HG03442 (cell line): ENCODE results near the gene ATG16L2.
"Not testable (repeated sequence)": the region's sequence is repeated elsewhere in the genome, so short reads cannot be mapped to it uniquely, and the experiment has no call there.

Source experiments
- ATAC-seq: cut with Tn5 transposase; IDR thresholded peaks from one replicate; pipeline ENCODE4 v1.9.1; 2021; ENCODE audit warnings: mild to moderate bottlenecking, moderate library complexity; ENCODE audit not compliant: unreplicated experiment

The ATG16L2 gene

GRCh38 chr11:72778535-72779494 lies 35.4 kb upstream of the ATG16L2 start:
- ATAC-seq = no peak

GRCh38 chr11:72779495-72780128 lies 34.6 kb upstream of the ATG16L2 start:
- no peak for ATAC-seq

- no peak for ATAC-seq
Observed at GRCh38 chr11:72780296-72781062, 33.7 kb upstream of the ATG16L2 start.

GRCh38 chr11:72781063-72781312 lies 33.2 kb upstream of the ATG16L2 start:
- ATAC-seq = no peak

GRCh38 chr11:72781313-72782080 lies 32.7 kb upstream of the ATG16L2 start:
- ATAC-seq = no peak

- ATAC-seq = no peak
Observed at GRCh38 chr11:72782081-72782920, 31.9 kb upstream of the ATG16L2 start.

GRCh38 chr11:72783144-72783905 lies 30.9 kb upstream of the ATG16L2 start:
- no peak for ATAC-seq

- no peak for ATAC-seq
Observed at GRCh38 chr11:72784662-72785061, 29.5 kb upstream of the ATG16L2 start.

- no peak for ATAC-seq
Observed at GRCh38 chr11:72786305-72787215, 27.7 kb upstream of the ATG16L2 start.

GRCh38 chr11:72787216-72788104 lies 26.8 kb upstream of the ATG16L2 start:
- peak; percentile 45 for ATAC-seq

GRCh38 chr11:72788241-72788640 lies 26.0 kb upstream of the ATG16L2 start:
- ATAC-seq = no peak

- no peak for ATAC-seq
Observed at GRCh38 chr11:72789493-72790131, 24.6 kb upstream of the ATG16L2 start.

- ATAC-seq = not testable (repeated sequence)
Observed at GRCh38 chr11:72791228-72791627, 23.0 kb upstream of the ATG16L2 start.

GRCh38 chr11:72792437-72793021 lies 21.7 kb upstream of the ATG16L2 start:
- no peak for ATAC-seq

- ATAC-seq = no peak
Observed at GRCh38 chr11:72793076-72793424, 21.2 kb upstream of the ATG16L2 start.
